DND-41 (cell line): ENCODE data around the gene PYURF.

Experiments
- ATAC-seq: fragments of 200-7000 bp; cut with Tn5 transposase; 3 replicates; pipeline ENCODE4 v1.9.1; 2021; ENCODE audit warnings: low read depth; ENCODE audit not compliant: insufficient read depth
- DNase-seq: peaks from one replicate; pipeline ENCODE4 v3.0.0-alpha.2; 2020
- H2AFZ ChIP-seq: 2 replicates; pipeline ENCODE4 v1.6.0; 2012; ENCODE audit warnings: low read depth, low read length
- H3K27ac ChIP-seq: 2 replicates; pipeline ENCODE4 v1.5.1; 2012; ENCODE audit warnings: low read length, inconsistent platforms
- H3K27me3 ChIP-seq: fragments of 200-600 bp; sonication (generic); 2 replicates; pipeline ENCODE4 v1.6.0; 2012; ENCODE audit warnings: low read length, mild to moderate bottlenecking, inconsistent platforms; ENCODE audit not compliant: insufficient read depth, poor library complexity
- H3K36me3 ChIP-seq: 2 replicates; pipeline ENCODE4 v1.5.1; 2012; ENCODE audit warnings: low read length, inconsistent platforms; ENCODE audit not compliant: insufficient read depth
- H3K4me1 ChIP-seq: 2 replicates; pipeline ENCODE4 v1.5.1; 2012; ENCODE audit warnings: mild to moderate bottlenecking, low read length; ENCODE audit not compliant: insufficient read depth
- H3K4me2 ChIP-seq: 2 replicates; pipeline ENCODE4 v1.6.0; 2012; ENCODE audit warnings: mild to moderate bottlenecking, moderate library complexity, low read length, inconsistent platforms; ENCODE audit not compliant: insufficient read depth
- H3K4me3 ChIP-seq, 2 experiments: fragments of 200-600 bp in 1 of 2; shearing (Covaris generic) in 1 of 2; 2 replicates each; pipeline ENCODE4 v1.5.1; 2012 to 2016; ENCODE audit warnings: inconsistent platforms in 2 of 2, low read length in 2 of 2, mild to moderate bottlenecking in 2 of 2, low read depth in 1 of 2, moderate library complexity in 1 of 2
- H3K79me2 ChIP-seq: 2 replicates; pipeline ENCODE4 v1.6.0; 2012; ENCODE audit warnings: low read length, inconsistent platforms; ENCODE audit not compliant: insufficient read depth
- H3K9ac ChIP-seq: 2 replicates; pipeline ENCODE4 v1.6.0; 2012; ENCODE audit warnings: low read depth, mild to moderate bottlenecking, inconsistent platforms, low read length, moderate library complexity
- H3K9me3 ChIP-seq: 2 replicates; pipeline ENCODE4 v1.5.1; 2012; ENCODE audit warnings: low read length, moderate library complexity, mild to moderate bottlenecking, inconsistent platforms; ENCODE audit not compliant: insufficient read depth, severe bottlenecking
- H4K20me1 ChIP-seq: 2 replicates; pipeline ENCODE4 v1.6.0; 2012; ENCODE audit warnings: low read length; ENCODE audit not compliant: insufficient read depth
- EZH2 ChIP-seq: IDR thresholded peaks from 3 replicates; pipeline ENCODE4 v1.6.1; 2012; ENCODE audit warnings: borderline replicate concordance, low read depth, mild to moderate bottlenecking, moderate library complexity, low read length, inconsistent platforms; ENCODE audit not compliant: severe bottlenecking
- TF ChIP-seq, protein P1 (sequence below): IDR thresholded peaks from 2 replicates; pipeline ENCODE4 v1.5.1; 2012; ENCODE audit warnings: borderline replicate concordance, low read length, moderate library complexity, mild to moderate bottlenecking; ENCODE audit not compliant: poor library complexity, severe bottlenecking; ENCODE audit errors: extremely low read depth

The PYURF gene

DNA sequence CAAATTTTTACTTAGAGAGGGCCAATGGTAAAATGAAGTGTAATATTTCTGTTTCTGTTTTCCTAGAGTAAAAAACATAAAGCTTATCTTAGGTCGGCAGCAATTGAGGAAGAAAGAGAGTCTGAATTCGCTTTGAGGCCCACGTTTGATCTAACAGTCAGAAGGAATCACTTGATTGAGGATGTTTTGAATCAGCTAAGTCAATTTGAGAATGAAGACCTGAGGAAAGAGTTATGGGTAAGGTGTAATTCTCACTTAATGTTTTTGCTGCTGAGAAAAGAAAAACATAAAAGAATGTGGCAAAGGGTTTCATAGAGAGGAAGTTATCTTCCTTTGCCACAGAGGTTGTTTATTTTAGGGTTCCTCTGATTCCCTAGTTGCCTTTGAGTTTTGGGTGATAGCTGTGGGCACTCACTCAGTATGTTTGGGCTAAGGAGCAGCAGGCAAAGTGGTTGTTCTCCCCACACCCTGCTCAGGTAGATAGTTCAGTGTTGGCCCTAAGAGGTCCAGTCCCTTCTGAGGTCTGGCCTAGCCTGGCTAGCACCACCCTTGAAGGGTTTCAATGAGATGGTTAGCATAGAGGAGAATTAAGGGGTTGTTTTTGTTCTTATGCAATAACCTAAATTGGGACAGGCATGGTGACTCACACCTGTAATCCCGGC, 34.3 kb downstream of the PYURF start:
- Histone ChIP-seq H3K36me3 (peaks cover 9% of the 10 kb centered on the region; the same call in 1 of the 2 replicates), H3K9me3 (no peaks in the 10 kb centered on the region), H3K4me1 (no peaks in the 10 kb centered on the region), H3K79me2 (no peaks in the 10 kb centered on the region), H3K4me3 (no peak overlapping the region), H4K20me1 (no peaks in the 10 kb centered on the region), H3K27ac (no peak overlapping the region), H3K9ac (no peak overlapping the region), H3K4me2 (no peak overlapping the region), H2AFZ (no peak overlapping the region), H3K27me3 (no peaks in the 10 kb centered on the region)
- DNase-seq (no peak), ATAC-seq (no peak)
- TF ChIP-seq EZH2: no peak
- TF ChIP-seq, protein P1, sequence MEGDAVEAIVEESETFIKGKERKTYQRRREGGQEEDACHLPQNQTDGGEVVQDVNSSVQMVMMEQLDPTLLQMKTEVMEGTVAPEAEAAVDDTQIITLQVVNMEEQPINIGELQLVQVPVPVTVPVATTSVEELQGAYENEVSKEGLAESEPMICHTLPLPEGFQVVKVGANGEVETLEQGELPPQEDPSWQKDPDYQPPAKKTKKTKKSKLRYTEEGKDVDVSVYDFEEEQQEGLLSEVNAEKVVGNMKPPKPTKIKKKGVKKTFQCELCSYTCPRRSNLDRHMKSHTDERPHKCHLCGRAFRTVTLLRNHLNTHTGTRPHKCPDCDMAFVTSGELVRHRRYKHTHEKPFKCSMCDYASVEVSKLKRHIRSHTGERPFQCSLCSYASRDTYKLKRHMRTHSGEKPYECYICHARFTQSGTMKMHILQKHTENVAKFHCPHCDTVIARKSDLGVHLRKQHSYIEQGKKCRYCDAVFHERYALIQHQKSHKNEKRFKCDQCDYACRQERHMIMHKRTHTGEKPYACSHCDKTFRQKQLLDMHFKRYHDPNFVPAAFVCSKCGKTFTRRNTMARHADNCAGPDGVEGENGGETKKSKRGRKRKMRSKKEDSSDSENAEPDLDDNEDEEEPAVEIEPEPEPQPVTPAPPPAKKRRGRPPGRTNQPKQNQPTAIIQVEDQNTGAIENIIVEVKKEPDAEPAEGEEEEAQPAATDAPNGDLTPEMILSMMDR: no peak

GRCh38 chr4:88481537-88481936, 42.0 kb downstream of the PYURF start:
- H3K4me2 ChIP-seq: no peak overlapping the region
- no peak for ATAC-seq

GRCh38 chr4:88478247-88478646, 45.3 kb downstream of the PYURF start:
- no peaks in the 10 kb centered on the region for H4K20me1 ChIP-seq
- DNase-seq (no peak), ATAC-seq (no peak)
- no peaks in the 10 kb centered on the region for H3K27me3 ChIP-seq
- no peak overlapping the region for H3K4me3 ChIP-seq
- no peak for TF ChIP-seq EZH2
- TF ChIP-seq, protein P1: no peak
- no peak overlapping the region for H3K9ac ChIP-seq
- no peak overlapping the region for H2AFZ ChIP-seq
- no peaks in the 10 kb centered on the region for H3K4me1 ChIP-seq
- no peak overlapping the region for H3K4me2 ChIP-seq
- H3K36me3 ChIP-seq: 0 out of 2 replicates have a peak, but pooled peaks cover 3% of the 10 kb centered on the region
- H3K9me3 ChIP-seq: no peaks in the 10 kb centered on the region
- H3K27ac ChIP-seq: no peak overlapping the region
- no peaks in the 10 kb centered on the region for H3K79me2 ChIP-seq

More at GRCh38 chr4:88481537-88481936, 42.0 kb downstream of the PYURF start:
- Histone ChIP-seq H3K4me1 (no peaks in the 10 kb centered on the region), H2AFZ (no peak overlapping the region), H3K79me2 (no peaks in the 10 kb centered on the region), H3K9me3 (no peaks in the 10 kb centered on the region), H3K9ac (no peak overlapping the region), H3K36me3 (no peaks in the 10 kb centered on the region), H3K27ac (no peak overlapping the region), H3K27me3 (no peaks in the 10 kb centered on the region), H3K4me3 (no peak overlapping the region), H4K20me1 (no peaks in the 10 kb centered on the region)
- no peak for DNase-seq
- TF ChIP-seq EZH2: no peak
- TF ChIP-seq, protein P1: no peak
